ENCODE results near the gene FLCN.

Gene FLCN

GRCh38 chr17:17183744-17184143 lies 53.2 kb downstream of the FLCN start:
- no peak for DNase-seq

- no peak for DNase-seq
Measured at GRCh38 chr17:17182598-17183136, 54.3 kb downstream of the FLCN start.

DNA sequence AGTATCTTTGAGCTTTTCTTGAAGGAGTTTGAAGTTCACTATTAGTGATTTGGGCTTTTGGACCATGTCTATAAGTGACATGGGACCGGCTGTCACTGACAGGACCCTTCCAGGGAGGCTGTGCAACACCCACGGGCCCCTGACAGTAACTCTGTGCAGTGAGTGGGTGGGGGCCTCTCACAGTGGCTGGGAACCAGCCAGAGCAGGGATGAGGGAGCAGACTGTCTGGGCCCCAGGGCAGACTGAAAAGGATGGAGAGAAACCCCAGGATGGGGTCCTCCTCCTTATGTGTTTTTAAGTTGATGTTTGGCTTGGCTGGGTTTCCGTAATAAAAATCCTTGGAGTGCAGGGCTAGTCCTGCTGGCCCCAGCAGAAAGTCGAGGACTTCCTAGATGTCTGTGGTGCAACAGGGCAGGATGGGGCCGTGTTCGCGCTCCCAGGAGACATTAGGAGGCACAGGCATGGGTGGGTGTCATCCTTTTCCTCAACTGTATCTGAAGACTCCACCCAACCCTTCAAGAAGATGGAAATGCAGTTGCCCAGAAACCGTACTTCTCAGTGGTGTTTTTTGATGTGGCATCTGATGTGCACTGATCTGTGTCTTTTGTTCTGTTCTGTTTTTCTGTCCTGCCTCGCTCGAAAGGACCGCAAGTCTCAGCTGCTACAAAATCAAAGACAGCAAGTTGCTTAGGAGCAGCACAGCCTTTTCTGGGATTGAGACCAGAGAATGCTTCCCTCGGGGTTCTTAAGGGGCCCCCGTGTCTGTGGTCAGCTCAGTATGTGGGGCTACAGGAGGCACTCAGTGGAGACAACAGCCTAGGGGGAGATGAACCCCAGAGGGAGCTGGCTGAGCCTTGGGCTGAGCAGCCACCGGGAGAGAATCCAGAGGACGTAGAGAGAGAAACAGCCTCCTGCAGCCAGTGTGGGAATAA lies 55.0 kb downstream of the FLCN start:
- no peak for DNase-seq

DNA sequence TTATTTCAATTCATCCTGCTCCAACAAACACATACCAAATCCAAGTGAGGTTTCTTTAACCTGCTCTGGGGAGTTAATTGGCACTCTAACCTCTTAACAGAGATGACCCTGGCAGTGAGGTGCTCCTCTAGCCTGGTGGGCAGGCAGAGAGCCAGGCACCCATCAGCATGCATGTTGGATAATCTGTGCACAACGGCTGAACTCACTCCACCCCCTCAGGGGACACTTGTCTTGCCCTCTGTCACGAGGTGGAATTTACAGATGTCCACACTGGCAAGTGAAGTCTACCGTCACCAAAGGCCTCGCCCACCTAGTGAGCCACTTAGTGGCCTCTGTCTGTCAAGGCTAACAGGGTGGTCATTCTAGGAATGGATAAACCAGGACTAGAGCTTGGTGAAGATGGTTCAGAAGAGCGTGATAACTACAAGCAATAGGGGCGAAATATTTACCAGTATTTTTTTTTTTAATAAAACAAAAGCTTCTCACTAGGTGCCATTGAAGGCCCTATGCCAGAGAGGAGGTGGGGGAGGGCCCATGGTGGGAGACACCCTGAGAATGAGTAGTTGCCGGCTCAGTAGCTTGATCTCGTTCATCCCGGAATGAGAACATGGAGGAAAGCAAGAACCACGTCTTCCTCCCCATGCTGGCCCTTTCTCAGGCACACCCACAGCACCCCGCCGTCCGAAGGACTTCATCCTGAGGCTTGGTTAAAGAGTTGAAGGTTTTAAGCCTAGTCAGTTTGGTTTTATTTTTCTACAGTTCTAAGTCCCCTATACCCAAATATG lies 56.0 kb downstream of the FLCN start:
- DNase-seq: no peak

- DNase-seq: no peak
Measured at GRCh38 chr17:17180141-17180603, 56.8 kb downstream of the FLCN start.

DNA sequence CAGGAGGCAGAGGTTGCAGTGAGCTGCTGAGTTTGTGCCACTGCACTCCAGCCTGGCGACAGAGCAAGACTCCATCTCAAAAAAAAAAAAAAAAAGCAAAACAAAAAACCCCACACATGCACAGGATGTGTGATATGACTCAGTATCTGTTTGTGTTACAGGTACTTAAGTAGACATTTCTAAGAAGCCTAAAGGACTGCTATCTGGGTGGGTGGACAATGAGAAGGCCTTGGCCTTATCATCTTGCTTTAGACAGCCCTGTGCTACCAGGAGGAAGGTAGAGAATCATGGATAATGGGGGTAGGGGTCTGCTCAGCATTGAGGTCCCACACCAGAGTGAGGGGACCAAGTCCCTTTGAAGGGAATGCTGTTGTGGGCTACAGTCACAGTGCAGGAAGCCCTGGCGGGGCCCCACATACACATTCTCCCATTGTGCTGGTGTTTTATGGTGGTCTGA lies 57.6 kb downstream of the FLCN start:
- no peak for DNase-seq

GRCh38 chr17:17177176-17177575 lies 59.8 kb downstream of the FLCN start:
- no peak for DNase-seq

- no peak for DNase-seq
Measured at GRCh38 chr17:17176341-17176740, 60.6 kb downstream of the FLCN start.

GRCh38 chr17:17175917-17176316 lies 61.1 kb downstream of the FLCN start:
- DNase-seq: no peak

DNA sequence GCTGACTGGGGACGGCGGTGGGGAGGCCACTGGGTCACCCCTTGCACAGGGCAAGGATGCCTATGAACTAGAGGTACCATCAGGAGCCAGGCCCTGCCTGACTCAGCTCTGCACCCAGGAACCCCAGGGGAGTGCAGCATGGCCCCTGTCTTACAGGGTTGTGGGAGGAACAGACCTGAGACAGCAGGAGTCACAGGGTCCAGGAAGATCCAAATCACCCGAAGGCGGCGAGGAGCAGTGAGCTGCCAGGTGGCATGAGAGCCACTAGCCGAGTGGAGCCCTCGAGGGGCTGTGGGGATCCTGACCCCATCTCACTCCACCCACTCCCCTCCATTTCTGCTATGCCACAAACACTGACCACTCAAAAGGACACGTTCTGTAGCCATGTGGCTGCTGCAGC lies 61.6 kb downstream of the FLCN start:
- no peak for DNase-seq

DNA sequence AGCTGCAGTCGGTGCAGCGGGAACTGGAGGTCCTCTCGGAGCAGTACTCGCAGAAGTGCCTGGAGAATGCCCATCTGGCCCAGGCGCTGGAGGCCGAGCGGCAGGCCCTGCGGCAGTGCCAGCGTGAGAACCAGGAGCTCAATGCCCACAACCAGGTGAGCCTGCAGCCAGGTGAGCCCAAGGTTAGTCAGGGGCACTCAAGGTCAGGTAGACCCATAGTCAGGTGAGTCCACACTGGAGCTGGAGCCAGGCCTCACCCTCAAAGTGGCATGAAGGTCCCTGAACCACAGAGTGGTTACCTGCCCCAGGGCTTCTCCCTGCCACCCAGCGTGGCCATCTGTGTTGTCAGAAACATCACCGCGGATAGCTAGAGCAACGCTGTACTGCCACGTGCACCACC lies 63.0 kb downstream of the FLCN start:
- no peak for DNase-seq

- no peak for DNase-seq
Measured at GRCh38 chr17:17172990-17173389, 64.0 kb downstream of the FLCN start.

GRCh38 chr17:17172001-17172939 lies 64.7 kb downstream of the FLCN start:
- peak; percentile 31 for DNase-seq

- no peak for DNase-seq
Measured at GRCh38 chr17:17171186-17171585, 65.8 kb downstream of the FLCN start.

DNA sequence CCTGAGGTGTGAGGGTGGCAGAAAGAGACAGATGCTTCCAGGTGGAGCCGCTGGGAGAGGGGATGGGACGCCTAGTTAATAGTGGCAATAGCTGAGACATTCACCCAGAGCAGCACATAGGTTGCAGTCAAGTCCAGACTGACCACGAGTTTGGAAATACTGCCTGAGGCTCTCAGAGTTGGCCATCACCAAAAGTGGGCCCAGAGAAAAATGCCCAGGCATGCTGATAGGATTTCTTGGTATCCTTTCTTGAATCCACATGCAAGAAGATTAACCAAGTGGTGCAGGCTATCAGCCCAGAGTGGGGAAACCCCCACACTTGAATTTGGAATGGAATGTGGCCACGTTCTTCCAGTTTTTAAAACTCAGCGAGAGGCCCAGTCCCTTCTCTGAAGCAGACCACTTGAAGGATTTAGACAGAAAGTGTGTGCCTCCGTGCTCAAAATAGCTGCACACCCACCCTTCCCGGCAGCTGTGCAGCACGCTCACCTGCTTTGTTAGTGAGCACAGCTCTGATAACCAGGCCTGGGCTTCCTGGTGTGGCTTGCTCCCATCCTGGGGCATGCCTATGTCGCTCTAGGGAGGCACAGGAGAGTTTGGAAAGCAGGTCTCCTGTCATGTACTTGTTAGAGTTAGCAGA lies 66.5 kb downstream of the FLCN start:
- no peak for DNase-seq

DNA sequence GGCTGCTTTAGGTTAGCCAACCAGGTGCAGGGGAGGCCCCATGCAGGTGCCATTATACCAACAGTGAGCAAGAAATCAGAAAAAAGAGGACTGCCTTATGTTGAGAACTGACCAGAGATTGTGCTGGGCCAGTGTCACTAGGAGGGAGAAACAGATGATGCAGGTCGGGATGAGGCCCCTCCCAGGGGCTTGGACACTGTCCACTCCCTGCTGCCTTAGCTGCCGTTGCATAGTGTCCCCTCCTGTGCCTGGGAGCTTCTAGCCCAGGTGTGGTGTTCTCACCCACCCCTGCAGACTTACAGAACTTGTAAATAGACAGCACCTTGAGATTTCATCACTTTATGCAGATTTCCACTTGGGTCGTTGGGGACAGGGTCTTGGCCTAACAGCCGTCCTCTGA lies 67.6 kb downstream of the FLCN start:
- no peak for DNase-seq

DNA sequence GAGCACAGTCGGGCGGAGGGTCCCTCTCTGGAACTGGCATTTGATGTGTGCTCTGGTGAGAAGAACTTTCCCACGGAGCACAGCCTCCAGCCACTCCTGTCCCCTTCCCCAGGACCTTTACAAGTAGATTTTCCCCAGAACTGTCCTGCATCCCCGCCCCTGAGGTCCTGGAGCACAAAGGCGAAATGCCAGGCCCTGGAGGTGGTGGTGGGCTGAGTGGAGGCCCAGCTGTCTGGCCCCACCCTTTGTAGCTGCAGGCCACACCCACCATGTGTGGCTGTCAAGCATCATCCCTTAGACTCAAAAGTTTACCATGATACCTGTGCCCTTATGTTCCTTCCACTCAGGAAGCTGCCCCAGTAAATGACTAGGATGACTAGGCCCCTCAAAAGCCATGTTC lies 68.6 kb downstream of the FLCN start:
- DNase-seq: no peak

DNA sequence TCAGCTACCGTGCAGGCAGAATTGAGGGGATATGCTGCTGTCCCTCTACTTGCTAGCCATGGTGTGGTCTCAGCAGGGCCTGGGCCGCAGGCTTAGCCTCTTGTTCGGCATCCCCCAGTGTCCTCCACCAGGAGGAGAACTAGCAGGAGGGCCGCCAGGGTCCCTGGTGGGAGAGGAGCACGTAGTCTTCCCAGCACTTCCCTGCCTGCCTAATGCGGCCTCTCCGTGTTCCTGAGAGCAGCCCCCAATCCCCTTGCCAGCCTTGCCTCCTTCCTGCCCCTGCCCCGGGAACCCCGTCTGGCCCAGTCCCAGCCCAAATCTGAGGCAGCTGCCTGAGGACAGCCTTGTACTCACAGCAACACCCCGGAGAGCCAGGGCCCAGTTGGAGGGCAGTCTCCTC lies 69.0 kb downstream of the FLCN start:
- DNase-seq: no peak

DNA sequence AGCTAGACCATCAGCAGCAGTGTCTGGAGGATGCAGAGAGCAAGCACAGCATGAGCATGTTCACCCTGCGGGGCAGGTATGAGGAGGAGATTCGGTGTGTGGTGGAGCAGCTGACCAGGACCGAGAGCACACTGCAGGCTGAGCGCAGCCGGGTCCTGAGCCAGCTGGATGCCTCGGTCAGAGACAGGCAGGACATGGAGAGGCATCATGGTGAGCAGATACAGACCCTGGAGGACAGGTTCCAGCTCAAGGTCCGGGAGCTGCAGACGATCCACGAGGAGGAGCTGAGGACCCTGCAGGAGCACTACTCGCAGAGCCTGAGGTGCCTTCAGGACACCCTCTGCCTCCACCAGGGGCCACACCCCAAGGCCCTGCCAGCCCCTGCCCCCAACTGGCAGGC lies 69.6 kb downstream of the FLCN start:
- no peak for DNase-seq

DNA sequence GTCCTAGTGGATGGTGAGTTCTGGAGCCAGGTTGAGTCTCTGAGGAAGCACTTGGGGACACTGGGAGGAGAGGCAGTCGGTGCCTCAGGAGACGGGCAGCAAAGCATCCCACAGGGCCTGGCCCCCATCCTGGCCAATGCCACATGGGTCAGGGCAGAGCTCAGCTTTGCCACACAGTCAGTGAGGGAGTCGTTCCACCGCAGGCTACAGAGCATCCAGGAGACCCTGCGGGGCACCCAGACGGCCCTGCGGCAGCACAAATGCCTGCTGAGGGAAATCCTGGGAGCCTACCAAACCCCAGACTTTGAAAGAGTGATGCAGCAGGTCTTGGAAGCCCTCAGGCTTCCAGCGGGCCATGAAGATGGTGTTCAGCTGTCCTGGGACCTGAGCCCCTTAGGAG lies 70.5 kb downstream of the FLCN start:
- no peak for DNase-seq

DNA sequence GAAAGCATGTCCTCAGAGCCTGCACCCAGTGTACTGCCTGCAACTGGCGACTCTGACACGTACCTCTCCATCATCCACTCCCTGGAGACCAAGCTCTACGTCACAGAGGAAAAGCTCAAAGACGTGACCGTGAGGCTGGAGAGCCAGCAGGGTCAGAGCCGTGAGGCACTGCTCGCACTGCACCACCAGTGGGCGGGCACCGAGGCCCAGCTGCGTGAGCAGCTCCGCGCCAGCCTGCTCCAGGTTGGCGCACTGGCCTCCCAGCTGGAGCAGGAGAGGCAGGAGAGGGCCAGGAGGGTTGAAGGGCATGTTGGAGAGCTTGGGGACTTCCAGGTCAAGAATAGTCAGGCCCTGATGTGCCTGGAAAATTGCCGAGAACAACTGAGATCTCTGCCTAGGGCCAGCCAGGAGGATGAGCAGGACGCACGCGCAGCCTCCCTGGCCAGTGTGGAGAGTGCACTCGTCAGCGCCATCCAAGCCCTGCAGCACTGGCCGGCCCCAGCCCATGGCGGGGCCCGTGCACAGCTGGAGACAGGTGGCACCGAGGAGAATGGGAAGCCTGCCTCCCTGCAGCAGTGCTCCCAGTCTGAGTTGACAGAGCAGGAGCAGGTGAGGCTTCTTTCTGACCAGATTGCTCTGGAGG lies 71.2 kb downstream of the FLCN start:
- DNase-seq: no peak
